NCI-H2081 treated with DMSO at 0.1 percent for 48 hours (cell line): ENCODE results near the gene ZNF546.

Source experiments
- DNase-seq: peaks from one replicate; lab custom pipeline; 2025; lab: John Stamatoyannopoulos, UW

ZNF546 gene

DNA sequence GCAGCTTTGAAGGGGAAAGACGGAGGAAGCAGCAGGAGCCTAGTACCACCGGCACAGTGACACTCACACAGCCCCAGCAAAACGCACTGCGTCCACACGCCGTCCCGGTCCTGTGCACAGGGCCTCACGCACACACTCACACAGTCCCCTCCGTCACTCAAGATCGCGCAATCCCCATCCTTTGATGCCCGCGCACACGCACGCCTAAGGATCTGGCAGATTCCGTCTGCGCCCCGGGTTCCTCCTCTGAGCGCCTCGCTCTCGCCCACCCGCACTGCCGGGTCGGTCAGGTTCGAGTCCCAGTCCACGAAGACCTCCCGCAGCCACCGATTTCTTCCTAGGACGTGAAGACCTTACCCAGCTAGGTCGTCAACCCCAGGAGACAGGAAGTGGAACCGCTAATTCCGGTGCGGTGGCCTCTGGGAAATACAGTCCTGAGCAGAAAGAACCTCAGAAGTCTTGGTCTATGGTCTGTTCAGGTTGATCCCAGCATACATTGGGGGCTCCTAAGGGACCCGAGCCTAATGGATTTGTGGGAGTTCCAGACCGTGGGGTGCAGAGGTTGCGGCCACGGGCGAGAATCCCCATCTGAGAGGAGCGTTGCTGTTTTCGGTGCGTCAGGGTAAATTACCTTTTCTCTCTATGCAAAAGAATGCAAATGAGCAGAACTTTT is 59.1 kb downstream of the ZNF546 start, which contains the start of gene ZNF780B:
Gene ZNF780B, minus strand, starts transcription at position 400 of the 673 bp plus-strand sequence. CDS start 5,899 bp downstream, outside the sequence.
- DNase-seq: no peak

- DNase-seq: no peak
Measured at GRCh38 chr19:40056505-40056904, 59.6 kb downstream of the ZNF546 start.

- no peak for DNase-seq
Measured at GRCh38 chr19:40057166-40057565, 60.3 kb downstream of the ZNF546 start.

GRCh38 chr19:40059624-40060023 is 62.8 kb downstream of the ZNF546 start:
- no peak for DNase-seq

DNA sequence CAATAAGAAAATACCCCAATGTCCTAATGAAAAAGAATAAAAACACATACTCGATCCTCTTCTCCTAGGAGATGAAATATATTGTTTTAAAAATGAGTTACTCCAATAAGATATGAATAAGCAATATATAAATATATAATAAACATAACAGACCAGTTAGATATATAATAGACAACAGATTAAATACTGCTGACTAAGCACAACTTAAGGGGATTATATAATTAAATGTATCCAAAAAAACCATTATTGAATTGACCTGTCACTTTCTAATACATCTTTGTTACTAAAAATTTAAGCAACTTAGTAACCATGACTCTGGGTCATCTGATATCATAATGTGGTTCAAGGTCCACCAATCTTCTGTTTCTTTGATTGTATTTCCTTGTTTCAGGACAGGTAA is 73.2 kb downstream of the ZNF546 start:
- no peak for DNase-seq
